ENCODE data around the gene LCN2.

Gene LCN2

GRCh38 chr9:128190516-128191405 is 41.5 kb downstream of the LCN2 start:
- peak overlapping the region; percentile 66 for H3K27ac ChIP-seq
- DNase-seq (ENCODE audit: low read depth, low spot score) = no peak

- no peak for DNase-seq (ENCODE audit: low read depth, low spot score)
- peak within 1 kb of the TSS; percentile 66 for H3K27ac ChIP-seq
These were observed 42.3 kb downstream of the LCN2 start, which contains the start of gene CIZ1 for GRCh38 chr9:128191406-128192046. CIZ1 (minus strand) TSS chr9:128191572; CDS start chr9:128190857, 715 bp downstream.

DNA sequence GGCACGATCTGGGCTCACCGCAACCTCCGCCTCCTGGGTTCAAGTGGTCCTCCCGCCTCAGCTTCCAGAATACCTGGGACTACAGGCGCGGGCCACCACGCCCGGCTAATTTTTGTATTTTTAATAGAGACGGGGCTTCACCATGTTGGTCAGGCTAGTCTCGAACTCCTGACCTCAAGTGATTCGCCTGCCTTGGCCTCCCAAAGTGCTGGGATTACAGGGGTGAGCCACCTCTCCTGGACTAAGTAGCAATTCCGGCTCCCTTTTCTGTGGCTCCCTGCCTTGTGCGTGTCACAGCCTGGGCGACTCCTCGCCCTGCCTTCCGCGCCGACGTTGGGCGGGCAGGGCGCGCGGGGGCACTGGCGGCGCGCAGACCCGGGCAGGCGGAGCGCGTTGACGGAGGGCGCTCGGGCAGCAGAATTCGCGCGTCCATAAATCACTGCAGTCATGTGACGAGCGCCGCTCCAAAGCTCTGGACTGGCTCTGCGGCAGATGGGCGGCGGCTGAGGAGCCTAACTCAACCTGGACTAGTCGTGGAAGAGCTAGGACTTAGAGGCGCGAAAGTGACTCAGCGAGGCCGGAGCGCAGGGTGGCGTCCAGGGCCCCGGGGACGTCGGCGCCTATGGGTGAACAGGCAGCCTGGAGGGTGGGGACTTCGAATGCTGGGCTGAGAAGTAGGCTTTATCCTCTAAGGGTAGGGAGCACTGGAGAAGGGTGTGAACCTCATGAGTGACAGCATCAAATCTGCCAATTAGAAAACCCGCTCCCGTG is 43.5 kb downstream of the LCN2 start:
- DNase-seq (ENCODE audit: low read depth, low spot score) = peak; percentile 83
- H3K27ac ChIP-seq = peak overlapping the region; percentile 66

GRCh38 chr9:128193469-128194096 is 44.3 kb downstream of the LCN2 start:
- no peak for DNase-seq (ENCODE audit: low read depth, low spot score)
- H3K27ac ChIP-seq = peak overlapping the region; percentile 66

DNA sequence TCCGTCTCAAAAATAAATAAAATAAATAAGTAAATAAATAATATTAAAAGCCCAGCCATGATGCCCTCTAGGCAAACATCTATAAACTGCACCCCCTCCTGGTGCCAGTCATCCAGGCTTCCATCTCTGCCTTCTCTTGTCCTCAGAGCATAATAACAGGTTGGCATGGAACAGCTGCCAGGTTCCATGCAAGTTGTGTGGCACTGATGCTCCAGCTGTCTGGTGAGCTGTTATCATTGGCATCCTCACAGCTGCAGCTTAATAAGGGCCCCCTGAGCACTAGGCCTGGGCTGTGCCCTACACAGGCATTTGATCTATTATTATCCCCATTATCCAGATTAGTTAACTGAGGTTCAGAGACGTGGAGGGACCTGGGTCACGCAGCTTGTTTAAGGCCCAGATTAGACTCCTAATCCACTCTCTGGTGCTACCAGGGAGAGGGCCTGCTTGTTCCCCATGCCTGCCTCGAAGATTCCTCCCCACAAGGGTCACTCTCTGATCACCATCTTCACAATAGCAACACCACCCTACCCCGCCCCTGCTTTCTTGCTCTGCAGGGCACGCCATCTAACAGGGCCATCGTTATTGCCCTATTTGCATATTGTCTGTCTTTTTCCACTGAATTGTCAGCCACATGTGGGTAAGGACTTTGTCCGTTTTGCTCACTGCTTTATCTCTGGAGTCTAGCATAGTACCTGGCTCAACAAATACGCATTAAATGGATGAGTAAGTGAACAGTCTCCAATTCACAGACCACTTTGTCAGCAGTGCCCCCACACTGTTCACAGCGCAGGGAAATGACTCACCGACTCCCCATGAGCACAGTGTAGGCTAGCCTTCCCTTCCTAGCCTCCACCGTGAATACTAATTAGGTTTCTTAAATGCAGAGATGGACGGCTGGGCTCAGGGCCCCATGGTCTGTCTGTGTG is 52.5 kb downstream of the LCN2 start:
- DNase-seq (ENCODE audit: low read depth, low spot score) = no peak
- H3K27ac ChIP-seq = no peak overlapping the region

- no peak overlapping the region for H3K27ac ChIP-seq
These were observed 53.4 kb downstream of the LCN2 start for GRCh38 chr9:128202648-128203023.

More at GRCh38 chr9:128202648-128203023, 53.4 kb downstream of the LCN2 start:
- no peak for DNase-seq (ENCODE audit: low read depth, low spot score)
